Measurements from ENCODE around the gene IFFO2. TPM values are rescaled to one million over a fixed set of nuclear protein-coding genes. Genes with fewer than 3 reads are reported as not detected.

The IFFO2 gene
- total and polyA plus RNA-seq, 2 experiments from 2014 or later = 0.71 to 7.5 TPM

DNA sequence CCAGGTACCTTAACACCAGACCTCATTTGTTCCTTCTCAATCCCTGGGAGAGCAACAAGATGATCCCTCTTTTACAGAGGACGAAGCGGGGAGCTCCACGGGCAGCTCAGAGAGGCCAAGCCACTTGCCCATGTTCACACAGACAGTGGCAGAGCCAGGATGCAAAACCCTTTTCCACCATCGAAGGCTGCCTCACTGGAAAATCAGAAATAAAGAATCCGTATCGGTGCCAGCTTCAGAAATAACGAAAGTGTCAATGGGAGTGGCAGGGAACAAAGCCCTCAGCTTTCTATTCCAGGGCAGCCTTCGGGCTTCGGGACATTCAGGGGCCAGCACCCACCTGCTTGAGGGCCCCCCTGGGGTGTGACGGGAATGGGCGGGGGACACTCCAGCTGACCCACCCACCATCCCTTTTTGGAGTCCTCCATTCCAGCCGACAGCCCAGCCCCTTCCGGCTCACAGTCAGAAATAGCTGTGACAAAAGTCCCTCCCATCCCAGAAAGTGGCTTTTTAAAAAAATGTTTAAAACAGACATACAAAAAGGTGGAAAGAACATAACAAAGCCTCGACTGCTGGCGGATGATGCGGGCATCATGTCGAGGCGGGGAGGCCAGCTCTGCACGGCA, 6.0 kb downstream of the IFFO2 start (continued):
- TF ChIP-seq ZNF462 (CRISPR knock-in tag; IDR thresholded peaks at IDR 0.05) (no peak), ZNF331 (CRISPR knock-in tag; IDR thresholded peaks at IDR 0.05; ENCODE audit: low read depth) (no peak)

DNA sequence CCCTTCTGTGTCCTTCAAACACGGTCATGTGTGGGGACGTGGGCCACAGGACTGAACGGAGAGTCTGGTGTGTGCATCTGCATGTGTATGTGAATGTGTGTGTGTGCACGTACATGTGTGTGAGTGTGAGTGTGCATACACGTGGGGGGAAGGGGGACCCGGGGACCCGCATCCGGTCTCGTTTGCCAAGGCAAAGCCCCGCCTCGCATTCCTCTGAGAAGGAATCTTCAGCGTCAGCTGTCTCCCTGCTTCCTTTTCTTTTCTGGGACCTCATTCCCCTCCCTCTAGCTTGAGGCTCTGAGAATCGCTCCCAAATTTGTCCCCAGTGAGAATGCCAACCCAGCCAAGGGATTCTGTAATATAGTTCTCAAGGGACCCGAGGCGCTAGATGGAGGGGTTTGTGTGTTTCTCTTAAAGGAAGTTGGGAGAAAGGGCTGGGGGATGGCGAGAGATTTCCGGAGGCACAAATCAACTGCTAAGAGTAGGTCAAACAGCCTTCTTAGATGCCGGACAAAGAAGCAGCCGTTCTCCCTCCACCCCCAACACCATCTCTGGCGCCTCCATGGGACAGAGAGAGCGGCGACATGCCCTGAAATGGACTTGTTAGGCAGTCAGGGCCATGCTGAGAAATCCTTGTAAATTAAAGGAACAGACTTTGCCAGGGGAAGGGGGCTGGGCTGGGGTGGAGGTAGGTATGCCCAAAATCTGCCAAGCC, 6.6 kb downstream of the IFFO2 start:
- Mint-ChIP-seq H3K4me1 (peaks cover 37% of the 10 kb centered on the region), H3K27me3 (ENCODE audit: insufficient read depth, low read depth, poor library complexity) (peaks cover 34% of the 10 kb centered on the region), H3K36me3 (ENCODE audit: low read depth) (no peaks in the 10 kb centered on the region), H3K27ac (peak overlapping the region; percentile 94), H3K4me3 (peak overlapping the region; percentile 59), H3K9me3 (no peaks in the 10 kb centered on the region; the same call in 2 of the 3 replicates)
- H3F3A ChIP-seq (replicated peaks; ENCODE audit: low read depth) = 0 out of 2 replicates have a peak, but pooled peaks cover 2% of the 10 kb centered on the region
- peaks cover 9% of the 10 kb centered on the region for H4K20me1 ChIP-seq (replicated peaks; ENCODE audit: insufficient read depth)
- no peak overlapping the region for H2AFZ ChIP-seq
- H3K27ac ChIP-seq (ENCODE audit: low read depth) = peak overlapping the region; percentile 81
- H3K4me1 ChIP-seq (ENCODE audit: insufficient read depth) = peaks cover 37% of the 10 kb centered on the region
- peak; percentile 69 for ATAC-seq
- peaks cover 4% of the 10 kb centered on the region; the same call in 1 of the 2 replicates for H3K79me2 ChIP-seq (replicated peaks; ENCODE audit: insufficient read depth)
- H3K27me3 ChIP-seq (ENCODE audit: insufficient read depth) = peaks cover 8% of the 10 kb centered on the region
- H3K4me2 ChIP-seq = peak overlapping the region; percentile 65; the same call in 1 of the 2 replicates
- H3K4me3 ChIP-seq = peak overlapping the region; percentile 27; the same call in 1 of the 2 replicates
- H3K9me2 ChIP-seq (ENCODE audit: insufficient read depth) = no peaks in the 10 kb centered on the region
- no peaks in the 10 kb centered on the region for H3K36me3 ChIP-seq (ENCODE audit: insufficient read depth)
- TF ChIP-seq POLR2AphosphoS5 (IDR thresholded peaks at IDR 0.05; ENCODE audit: low read depth) (no peak), EZH2 (IDR thresholded peaks at IDR 0.05; ENCODE audit: low read depth, unreplicated experiment) (no peak), ZNF114 (CRISPR knock-in tag; IDR thresholded peaks at IDR 0.05) (no peak), CTCF (conservative IDR thresholded peaks at IDR 0.05; ENCODE audit: low read depth in 2 of 2) (peak; percentile 18 to 32; a peak in 2 of 4 replicates), NANOG (IDR thresholded peaks at IDR 0.05; ENCODE audit: borderline replicate concordance) (no peak), EZH2phosphoT487 (IDR thresholded peaks at IDR 0.05; ENCODE audit: unreplicated experiment) (no peak)
- peak; percentile 72 for DNase-seq (ENCODE audit: low spot score)
